Common myeloid progenitor, CD34-positive (primary cell): ENCODE measurements around the gene WFS1.

Experiments used
- CTCF ChIA-PET: fragments of 350-600 bp; sonication (Branson Sonifier 250); formaldehyde crosslinking; loops from one replicate; lab custom pipeline; 2021; ENCODE audit warnings: antibody characterized with exemption; lab: Charles Lee
- POLR2A ChIA-PET: fragments of 350-600 bp; sonication (Branson Sonifier 250); formaldehyde crosslinking; loops from one replicate; lab custom pipeline; 2021; ENCODE audit warnings: antibody characterized with exemption; lab: Charles Lee
- DNase-seq, 3 donors: peaks; one replicate each; pipeline versions ENCODE4 v3.0.0 to v3.0.0-alpha.2; 2013
- H3K27ac ChIP-seq, 2 experiments: 1 replicate in 1 of 2; 2 replicates in 1 of 2; pipeline ENCODE4 v1.7.0; 2013; ENCODE audit warnings: inconsistent platforms in 2 of 2, low read length in 2 of 2, mild to moderate bottlenecking in 2 of 2, low read depth in 1 of 2, moderate library complexity in 1 of 2; ENCODE audit not compliant: severe bottlenecking in 2 of 2, insufficient read depth in 1 of 2, poor library complexity in 1 of 2
- H3K27me3 ChIP-seq, 5 experiments: replicated peaks in 2 of 5; 1 replicate in 3 of 5; 2 replicates in 2 of 5; pipeline versions ENCODE4 v1.6.1 to v1.7.0; 2013; ENCODE audit warnings: low read length in 4 of 5, mild to moderate bottlenecking in 2 of 5, moderate library complexity in 2 of 5, inconsistent platforms in 1 of 5; ENCODE audit not compliant: insufficient read depth in 5 of 5, control insufficient read depth in 4 of 5
- H3K36me3 ChIP-seq, 4 experiments: 1 replicate in 2 of 4; 2 replicates in 2 of 4; pipeline versions ENCODE4 v1.6.1 to v1.7.0; 2013; ENCODE audit warnings: low read length in 3 of 4, control low read depth in 1 of 4, mild to moderate bottlenecking in 1 of 4; ENCODE audit not compliant: control insufficient read depth in 4 of 4, insufficient read depth in 4 of 4
- H3K4me1 ChIP-seq, 4 experiments: 1 replicate in 3 of 4; 2 replicates in 1 of 4; pipeline versions ENCODE4 v1.6.1 to v1.7.1; 2013; ENCODE audit warnings: low read length in 3 of 4, mild to moderate bottlenecking in 3 of 4, control low read depth in 1 of 4, inconsistent platforms in 1 of 4, moderate library complexity in 1 of 4; ENCODE audit not compliant: control insufficient read depth in 4 of 4, insufficient read depth in 4 of 4; ENCODE audit errors: control extremely low read depth in 1 of 4
- H3K4me3 ChIP-seq, 7 experiments: 1 replicate in 4 of 7; 2 replicates in 3 of 7; pipeline versions ENCODE4 v1.5.1 to v1.7.0; 2013; ENCODE audit warnings: mild to moderate bottlenecking in 7 of 7, low read length in 6 of 7, moderate library complexity in 6 of 7, inconsistent platforms in 2 of 7, low read depth in 2 of 7, control low read depth in 1 of 7; ENCODE audit not compliant: insufficient read depth in 4 of 7, control insufficient read depth in 1 of 7; ENCODE audit errors: extremely low read depth in 1 of 7
- H3K9me3 ChIP-seq, 5 experiments: 1 replicate in 4 of 5; 2 replicates in 1 of 5; pipeline versions ENCODE4 v1.6.1 to v1.7.1; 2013; ENCODE audit warnings: low read length in 4 of 5, mild to moderate bottlenecking in 2 of 5, inconsistent platforms in 1 of 5, low read depth in 1 of 5, moderate library complexity in 1 of 5; ENCODE audit not compliant: control insufficient read depth in 4 of 5, insufficient read depth in 2 of 5; ENCODE audit errors: control extremely low read depth in 1 of 5
- WGBS: methylation state at CpG from one replicate; pipeline ENCODE4 v1.1.5; 2013; ENCODE audit not compliant: insufficient coverage; 5-methylcytosine and 5-hydroxymethylcytosine counted together

The WFS1 gene

DNA sequence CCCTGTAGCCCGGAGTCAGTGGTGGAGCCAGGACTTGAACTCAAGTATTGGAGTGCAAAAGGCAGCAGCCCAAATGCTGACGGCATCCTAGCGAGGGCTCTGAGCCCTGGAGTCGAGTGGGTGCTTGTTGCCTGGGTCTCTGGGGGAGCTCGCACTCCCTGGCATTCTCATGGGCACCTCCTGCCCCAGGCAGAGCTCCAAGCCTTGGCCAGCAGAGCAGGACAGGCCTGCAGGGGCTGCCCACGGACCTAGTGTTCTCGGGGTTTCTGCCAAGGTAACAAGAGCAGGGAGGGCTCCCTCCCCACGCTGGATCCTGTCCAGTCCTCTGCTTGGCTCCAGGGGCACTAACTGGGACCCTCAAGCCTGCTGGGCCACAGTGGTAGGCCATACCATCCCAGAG lies 17.6 kb upstream of the WFS1 start:
- no peak for DNase-seq
- ChIA-PET CTCF (interaction anchor here (1.9 to 13.3 kb wide), 7 partner anchors 12 to 110 kb away, joined by 5 to 347 read pairs (median 11); partner anchors contain the start of gene WFS1), POLR2A (no interaction called here)
- H3K4me1 ChIP-seq, result peaks cover 0 to 3% (median 2%) of the 10 kb centered on the region in 4 experiments
- 100% methylated on average over 5 of the region's 8 CpGs for WGBS
- H3K9me3 ChIP-seq, result peaks cover 0 to 4% (median 0%) of the 10 kb centered on the region in 5 experiments
- H3K36me3 ChIP-seq, result no peaks in the 10 kb centered on the region
- H3K4me3 ChIP-seq, result no peak overlapping the region
- peaks cover 0 to 56% (median 14%) of the 10 kb centered on the region in 5 experiments for H3K27me3 ChIP-seq
- H3K27ac ChIP-seq, result no peak overlapping the region

DNA sequence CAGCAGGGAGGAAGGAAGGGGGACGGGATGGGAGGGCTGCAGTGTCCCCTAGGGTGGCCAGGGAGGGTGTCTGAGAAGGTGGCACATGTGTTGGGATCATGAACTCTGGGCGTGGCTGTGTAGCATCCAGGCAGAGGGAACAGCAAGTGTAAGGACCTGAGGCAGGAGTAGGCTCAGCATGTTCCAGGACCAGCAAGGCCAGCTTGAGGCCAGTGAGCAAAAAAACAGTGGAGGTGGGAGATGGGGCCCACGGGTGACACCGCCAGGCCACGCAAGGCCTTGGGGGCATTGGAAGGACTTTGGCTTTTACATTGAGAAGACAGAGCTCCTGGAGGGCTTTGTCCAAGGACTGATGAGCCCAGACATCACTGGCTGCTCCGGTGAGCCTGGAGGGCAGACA lies 16.5 kb upstream of the WFS1 start:
- Histone ChIP-seq H3K4me3 (no peak overlapping the region), H3K9me3 (peaks cover 0 to 4% (median 0%) of the 10 kb centered on the region in 5 experiments), H3K27me3 (peaks cover 0 to 45% (median 9%) of the 10 kb centered on the region in 5 experiments), H3K27ac (no peak overlapping the region), H3K36me3 (no peaks in the 10 kb centered on the region), H3K4me1 (peaks cover 0 to 14% (median 10%) of the 10 kb centered on the region in 4 experiments)
- WGBS, result 93% methylated on average over 5 of the region's 6 CpGs
- ChIA-PET CTCF (interaction anchor here (0.6 to 13.3 kb wide), 9 partner anchors 11 to 248 kb away, joined by 3 to 347 read pairs (median 6); partner anchors contain the start of gene WFS1), POLR2A (interaction anchor here (0.9 kb wide), 1 partner anchor 26 kb away, joined by 3 read pairs; no protein-coding TSS in a partner anchor)
- no peak for DNase-seq

DNA sequence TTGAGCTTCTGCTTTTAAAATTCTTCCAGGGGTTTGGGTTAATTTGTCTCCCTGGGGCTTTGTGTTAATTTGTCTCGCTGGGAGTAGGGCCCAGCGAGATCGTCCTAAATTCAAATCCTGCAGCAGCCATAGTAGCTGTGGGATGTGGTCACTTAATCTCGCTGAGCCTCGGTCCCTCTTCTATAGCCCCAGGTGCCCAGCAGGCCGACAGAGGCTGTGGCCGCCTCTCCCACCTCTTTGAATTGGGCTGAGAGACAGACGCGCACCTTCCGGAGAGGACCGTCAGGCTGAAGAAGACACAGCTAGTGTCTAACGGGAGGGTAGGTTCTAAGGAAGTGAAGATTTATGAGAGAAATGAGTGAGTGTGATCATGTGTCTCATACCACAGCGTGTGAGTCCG lies 15.7 kb upstream of the WFS1 start:
- WGBS, result 92% methylated on average over 13 of the region's 14 CpGs
- peaks cover 0 to 36% (median 6%) of the 10 kb centered on the region in 5 experiments for H3K27me3 ChIP-seq
- no peak for DNase-seq
- peaks cover 0 to 20% (median 14%) of the 10 kb centered on the region in 4 experiments for H3K4me1 ChIP-seq
- CTCF ChIA-PET, result interaction anchor here (1.0 to 13.3 kb wide), 7 partner anchors 10 to 108 kb away, joined by 4 to 347 read pairs (median 11); partner anchors contain the start of gene WFS1
- peaks cover 0 to 4% (median 0%) of the 10 kb centered on the region in 5 experiments for H3K9me3 ChIP-seq
- no peak overlapping the region for H3K27ac ChIP-seq
- H3K36me3 ChIP-seq, result no peaks in the 10 kb centered on the region
- POLR2A ChIA-PET, result no interaction called here
- H3K4me3 ChIP-seq, result no peak overlapping the region

DNA sequence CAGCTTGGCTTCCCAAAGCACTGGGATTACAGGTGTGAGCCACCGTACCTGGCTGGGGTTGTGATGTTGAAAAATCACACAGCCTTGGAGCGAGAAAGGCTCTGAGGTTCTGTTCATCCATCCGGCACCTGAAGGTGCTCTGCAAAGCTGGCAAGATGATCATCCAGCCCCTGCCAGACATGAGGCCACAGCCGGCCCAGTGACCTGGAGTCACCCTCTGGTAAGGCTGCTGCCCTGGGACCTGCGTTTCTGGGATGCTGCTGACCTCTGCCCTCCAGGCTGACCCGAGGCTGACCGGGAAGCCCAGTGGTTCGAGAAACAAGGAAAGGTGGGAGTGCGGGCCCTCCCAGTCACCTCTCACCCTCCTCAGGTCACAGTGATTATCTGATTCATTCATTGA lies 13.5 kb upstream of the WFS1 start:
- H3K9me3 ChIP-seq, result peaks cover 0 to 4% (median 0%) of the 10 kb centered on the region in 5 experiments
- no peak overlapping the region for H3K27ac ChIP-seq
- ChIA-PET POLR2A (no interaction called here), CTCF (interaction anchor here (9.7 to 28.3 kb wide), 2 partner anchors 8 to 70 kb away, joined by 135 to 452 read pairs; partner anchors contain the start of gene WFS1)
- H3K4me1 ChIP-seq, result peaks cover 0 to 30% (median 19%) of the 10 kb centered on the region in 4 experiments
- H3K4me3 ChIP-seq, result no peak overlapping the region
- H3K27me3 ChIP-seq, result peaks cover 0 to 19% (median 6%) of the 10 kb centered on the region in 5 experiments
- DNase-seq, result no peak
- WGBS, result 97% methylated on average over 3 of the region's 9 CpGs
- H3K36me3 ChIP-seq, result no peaks in the 10 kb centered on the region

DNA sequence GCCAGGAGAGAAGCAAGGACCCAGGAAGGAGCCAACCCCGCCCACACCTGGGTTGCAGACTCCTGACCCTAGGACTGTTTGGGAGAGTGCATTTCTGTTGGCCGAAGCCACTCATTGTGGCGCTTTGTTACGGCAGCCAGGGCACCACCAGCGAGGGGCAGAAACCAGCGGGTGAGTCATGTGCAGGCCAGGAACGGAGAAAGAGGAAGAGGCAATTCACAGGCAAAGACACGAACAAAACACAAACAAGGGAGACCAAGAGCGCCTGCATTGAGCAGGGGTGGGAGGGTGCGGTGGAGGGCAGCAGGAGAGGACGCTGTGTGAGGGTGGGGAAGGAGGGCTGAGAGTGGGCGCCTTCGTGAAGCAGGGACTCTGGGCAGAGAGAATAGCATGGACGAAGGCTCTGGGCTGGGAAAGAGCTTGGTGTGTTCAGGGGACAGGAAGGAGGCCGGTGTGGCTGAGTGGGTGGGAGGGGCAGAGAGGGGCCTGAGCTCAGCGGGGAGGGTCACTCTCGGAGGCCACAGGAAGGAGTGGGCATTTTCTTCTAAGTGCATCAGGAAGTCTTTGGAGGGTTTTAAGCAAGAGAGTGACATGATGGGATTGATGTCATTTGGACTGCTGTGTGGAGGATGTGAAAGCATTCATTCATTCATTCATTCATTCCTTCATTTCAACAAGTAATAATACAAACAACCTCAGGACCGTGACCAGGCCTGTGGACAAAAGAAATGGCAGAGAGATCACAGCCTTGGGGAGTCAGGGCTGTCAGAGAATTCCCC lies 12.2 kb upstream of the WFS1 start:
- Histone ChIP-seq H3K27me3 (peaks cover 0 to 25% (median 9%) of the 10 kb centered on the region in 5 experiments), H3K27ac (no peak overlapping the region), H3K36me3 (no peaks in the 10 kb centered on the region), H3K9me3 (peaks cover 0 to 4% (median 0%) of the 10 kb centered on the region in 5 experiments), H3K4me1 (peaks cover 0 to 36% (median 19%) of the 10 kb centered on the region in 4 experiments), H3K4me3 (peak overlapping the region in 3 of 7 experiments; percentile 33 to 61 (median 48))
- CTCF ChIA-PET, result interaction anchor here (28.3 kb wide), 1 partner anchor 68 kb away, joined by 452 read pairs; no protein-coding TSS in a partner anchor
- POLR2A ChIA-PET, result no interaction called here
- DNase-seq, result peak; percentile 71 to 85 (median 79)
- WGBS, result 3% methylated on average over 15 of the region's 18 CpGs

DNA sequence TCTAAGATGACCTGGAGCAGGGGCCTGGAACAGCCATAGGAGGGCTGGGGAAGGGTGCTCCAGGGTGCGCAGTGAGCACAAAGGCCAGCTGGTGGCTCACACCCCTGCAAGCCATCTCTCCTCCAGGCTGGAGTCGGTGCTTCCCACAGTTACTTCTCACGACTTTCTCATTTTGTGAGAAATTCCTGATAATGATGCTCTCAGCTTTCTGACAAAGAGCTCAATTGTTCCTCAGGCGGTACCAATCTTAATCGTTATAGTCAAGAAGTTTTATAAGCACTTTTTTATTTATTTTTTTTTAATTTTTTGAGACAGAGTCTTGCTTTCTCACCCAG lies 11.7 kb upstream of the WFS1 start:
- no peak for DNase-seq
- no peak overlapping the region for H3K4me3 ChIP-seq
- H3K4me1 ChIP-seq, result peaks cover 0 to 36% (median 19%) of the 10 kb centered on the region in 4 experiments
- CTCF ChIA-PET, result interaction anchor here (28.3 kb wide), 1 partner anchor 68 kb away, joined by 452 read pairs; no protein-coding TSS in a partner anchor
- H3K9me3 ChIP-seq, result peaks cover 0 to 4% (median 0%) of the 10 kb centered on the region in 5 experiments
- H3K36me3 ChIP-seq, result no peaks in the 10 kb centered on the region
- POLR2A ChIA-PET, result no interaction called here
- WGBS, result 95% methylated on average over 3 of the region's 5 CpGs
- H3K27ac ChIP-seq, result no peak overlapping the region
- peaks cover 0 to 30% (median 9%) of the 10 kb centered on the region in 5 experiments for H3K27me3 ChIP-seq
